ENCODE data around the gene TMEM117.

- TF ChIP-seq, protein P1, sequence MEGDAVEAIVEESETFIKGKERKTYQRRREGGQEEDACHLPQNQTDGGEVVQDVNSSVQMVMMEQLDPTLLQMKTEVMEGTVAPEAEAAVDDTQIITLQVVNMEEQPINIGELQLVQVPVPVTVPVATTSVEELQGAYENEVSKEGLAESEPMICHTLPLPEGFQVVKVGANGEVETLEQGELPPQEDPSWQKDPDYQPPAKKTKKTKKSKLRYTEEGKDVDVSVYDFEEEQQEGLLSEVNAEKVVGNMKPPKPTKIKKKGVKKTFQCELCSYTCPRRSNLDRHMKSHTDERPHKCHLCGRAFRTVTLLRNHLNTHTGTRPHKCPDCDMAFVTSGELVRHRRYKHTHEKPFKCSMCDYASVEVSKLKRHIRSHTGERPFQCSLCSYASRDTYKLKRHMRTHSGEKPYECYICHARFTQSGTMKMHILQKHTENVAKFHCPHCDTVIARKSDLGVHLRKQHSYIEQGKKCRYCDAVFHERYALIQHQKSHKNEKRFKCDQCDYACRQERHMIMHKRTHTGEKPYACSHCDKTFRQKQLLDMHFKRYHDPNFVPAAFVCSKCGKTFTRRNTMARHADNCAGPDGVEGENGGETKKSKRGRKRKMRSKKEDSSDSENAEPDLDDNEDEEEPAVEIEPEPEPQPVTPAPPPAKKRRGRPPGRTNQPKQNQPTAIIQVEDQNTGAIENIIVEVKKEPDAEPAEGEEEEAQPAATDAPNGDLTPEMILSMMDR (conservative IDR thresholded peaks at IDR 0.05; ENCODE audit: low read depth, low read length), result no peak
- TF ChIP-seq EZH2 (IDR thresholded peaks at IDR 0.05; ENCODE audit: borderline replicate concordance, low read depth, low read length, poor library complexity, severe bottlenecking), result no peak
These were observed 424.7 kb downstream of the TMEM117 start for GRCh38 chr12:44260581-44260980.

Measured in A673 (cell line).